Stimulated activated CD4-positive, alpha-beta T cell treated with anti-CD3 and anti-CD28 coated beads, Interleukin-4, amount 100 ng/mL, for 4 hours (primary cell): ENCODE measurements around the gene ADSS1.
A peak's percentile ranks its signal among the peaks of the same experiment; 100 is the strongest.
"Not testable (repeated sequence)": the region's sequence is repeated elsewhere in the genome, so short reads cannot be mapped to it uniquely, and the experiment has no call there.

Experiments
- DNase-seq, 2 experiments: peaks; one replicate each; pipeline ENCODE4 v3.0.0-alpha.2; 2020

The ADSS1 gene

DNA sequence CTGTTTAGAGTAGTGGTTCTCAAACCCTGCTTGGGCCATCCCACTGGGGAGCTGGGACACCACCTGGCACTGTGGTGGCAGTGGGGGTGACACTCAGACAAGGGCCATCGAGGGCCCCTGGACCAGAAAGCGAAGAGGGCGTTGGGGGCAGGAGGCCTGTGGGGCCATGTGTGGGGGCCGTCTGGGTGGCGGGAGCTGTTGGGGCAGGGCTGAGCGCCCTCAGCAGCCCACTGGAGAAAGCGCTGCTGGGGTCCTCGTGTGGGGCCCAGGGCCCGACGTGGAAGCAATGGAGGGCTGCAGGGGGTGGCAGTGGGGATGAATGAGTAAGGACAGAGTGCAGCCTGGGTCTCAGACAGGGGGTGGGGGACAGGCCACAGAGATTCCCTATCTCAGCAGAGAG, 5.9 kb upstream of the ADSS1 start:
- no peak for DNase-seq

DNA sequence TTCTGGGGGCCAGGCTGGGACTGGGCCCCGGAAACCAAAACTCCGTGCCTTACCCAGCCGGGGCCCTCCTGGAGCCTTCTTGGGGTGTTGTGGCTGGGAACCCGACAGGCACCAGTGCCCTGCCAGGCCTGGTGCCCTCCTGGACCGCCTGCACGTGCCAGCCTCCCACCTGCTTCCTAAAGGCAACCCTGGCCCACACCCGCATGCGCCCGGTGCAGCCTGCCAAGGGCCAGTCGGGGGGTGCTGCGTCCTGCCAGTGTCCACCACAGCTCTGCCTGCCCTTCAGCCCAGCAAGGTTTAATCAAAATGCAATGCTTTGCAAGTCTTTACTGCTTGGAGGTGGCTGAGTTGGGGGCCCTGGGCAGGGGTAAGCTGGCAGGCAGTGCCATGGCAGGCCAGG, 5.2 kb upstream of the ADSS1 start:
- no peak for DNase-seq

GRCh38 chr14:104719343-104719742, 4.7 kb upstream of the ADSS1 start:
- no peak for DNase-seq

DNA sequence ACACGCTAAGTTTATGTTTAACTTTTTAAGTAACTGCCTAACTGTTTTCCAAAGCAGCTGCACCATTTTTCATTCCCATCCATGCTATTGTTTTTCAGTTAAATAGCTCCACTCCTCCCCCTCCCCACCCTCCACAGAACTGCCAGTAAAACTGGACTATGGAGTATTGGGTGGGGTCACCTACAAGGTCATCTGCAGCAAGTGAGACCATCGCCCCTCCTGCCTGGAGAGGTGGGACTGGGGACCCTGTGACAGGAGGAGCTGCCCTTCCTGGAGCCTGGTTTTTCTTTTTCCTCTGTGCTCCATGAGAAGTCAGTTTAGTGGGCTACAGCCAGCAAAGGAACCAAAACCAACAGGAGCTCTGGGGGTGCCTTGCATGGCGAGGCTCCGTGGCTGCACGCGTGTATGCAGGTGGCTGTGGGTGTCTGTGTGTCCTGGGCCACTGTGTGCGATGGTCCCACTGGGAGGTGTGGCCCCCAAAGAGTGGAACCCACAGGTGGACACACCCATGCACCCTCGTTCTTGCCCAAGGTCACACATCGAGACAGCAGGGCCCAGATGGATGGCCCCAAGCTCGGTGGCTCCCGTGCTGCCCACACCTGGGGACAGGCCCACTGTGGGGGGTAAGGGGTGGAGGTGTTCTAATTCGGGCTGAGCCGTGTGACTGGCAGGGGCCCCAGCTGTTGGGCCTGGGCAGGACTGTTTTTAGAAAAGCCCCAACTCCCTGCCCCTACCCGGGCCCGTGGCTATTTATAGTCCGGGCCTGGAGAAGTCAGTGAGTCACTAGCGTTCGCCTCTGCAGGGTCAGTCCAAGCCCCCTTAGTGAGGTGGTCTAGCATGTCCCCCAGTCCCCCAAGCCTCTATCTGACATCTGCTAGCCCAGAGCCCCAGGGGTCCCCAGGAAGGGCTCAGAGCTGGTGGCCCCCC, 2.3 kb upstream of the ADSS1 start:
- DNase-seq = no peak

- no peak for DNase-seq
Measured at GRCh38 chr14:104722938-104723650, 935 bp upstream of the ADSS1 start.

- DNase-seq = peak in 1 of 2 experiments; percentile 37
Measured at GRCh38 chr14:104724407-104724980, 465 bp downstream of the ADSS1 start.

DNA sequence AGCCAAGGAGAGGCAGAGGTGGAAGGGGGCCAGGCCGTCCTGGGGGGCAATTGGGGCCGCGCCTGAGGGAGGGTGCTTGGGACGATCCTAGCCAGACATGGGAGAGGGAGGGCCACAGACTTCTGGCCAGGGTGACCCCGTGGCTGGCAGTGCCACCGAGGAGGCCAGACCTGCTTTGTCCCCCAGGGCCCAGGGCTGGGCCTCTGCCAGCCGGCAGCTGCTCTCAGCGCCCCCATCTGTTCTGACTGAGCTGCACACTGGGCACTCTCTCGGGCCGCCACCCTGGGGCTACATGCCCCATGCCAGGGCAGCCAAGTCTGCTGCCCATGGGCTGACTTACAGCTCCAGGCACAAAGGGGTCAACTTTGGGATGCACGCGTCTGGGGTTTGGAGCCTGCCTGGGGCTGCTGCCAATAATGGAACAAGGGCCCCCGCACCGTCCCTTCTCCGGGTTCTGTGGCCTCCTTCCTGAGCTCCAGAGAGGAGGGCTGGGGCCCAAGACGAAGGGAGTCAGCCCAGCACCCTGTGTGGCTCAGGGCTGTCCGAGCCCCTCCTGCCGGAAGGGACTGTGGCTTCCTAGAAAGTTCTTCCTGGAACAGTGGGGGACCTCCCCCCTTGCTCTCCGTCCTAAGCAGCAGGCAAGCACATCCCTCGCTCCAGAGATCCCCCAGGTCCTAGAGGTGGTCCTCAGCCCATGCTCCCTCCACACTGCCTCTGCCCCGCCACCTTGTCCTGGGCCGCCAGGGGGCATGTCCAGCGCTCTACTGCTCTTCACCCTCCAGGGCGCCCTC, 1.1 kb downstream of the ADSS1 start:
- DNase-seq = no peak

GRCh38 chr14:104725772-104726548, 1.9 kb downstream of the ADSS1 start:
- DNase-seq = no peak

DNA sequence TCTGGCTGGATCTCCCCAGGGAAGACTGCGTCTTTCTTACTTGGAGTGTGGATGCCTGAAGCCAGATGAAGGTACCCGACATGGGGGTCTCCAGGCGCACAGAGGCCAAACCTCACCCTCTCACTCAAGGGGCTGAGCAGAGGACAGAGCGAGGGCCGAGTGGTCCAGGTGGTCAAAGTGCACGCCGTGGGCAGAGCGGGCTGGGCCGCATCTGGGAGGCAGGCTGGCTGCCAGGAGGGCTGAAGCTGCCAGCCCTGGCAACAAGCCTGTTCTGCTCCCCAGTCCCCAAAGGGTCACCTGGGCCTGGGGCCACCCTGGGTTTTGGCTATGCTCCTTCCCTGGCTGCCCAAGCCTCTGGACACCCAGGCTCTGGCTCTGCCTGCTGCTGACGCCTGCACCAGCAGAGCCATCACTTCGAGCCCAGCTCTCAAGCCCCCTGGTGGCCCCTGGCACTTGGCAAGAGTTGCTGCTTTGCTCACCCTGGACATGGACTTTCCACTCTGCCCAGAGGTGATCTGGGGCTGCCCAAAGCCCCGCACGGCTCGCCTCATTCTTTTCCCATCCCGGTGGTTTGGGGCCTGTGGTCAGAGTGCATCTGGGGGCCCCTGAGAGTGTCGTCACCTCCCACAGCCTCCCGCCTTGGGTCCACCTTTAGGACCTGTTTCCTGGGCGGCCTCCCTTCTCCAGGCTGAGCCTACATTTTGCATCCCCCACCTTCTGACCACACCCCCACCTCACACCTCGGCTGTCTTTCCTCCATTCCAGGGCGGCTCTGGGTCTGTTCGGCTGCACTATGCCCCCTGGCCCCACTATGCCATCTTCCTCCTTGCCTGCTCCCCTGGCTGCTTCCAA, 2.8 kb downstream of the ADSS1 start:
- DNase-seq = no peak

DNA sequence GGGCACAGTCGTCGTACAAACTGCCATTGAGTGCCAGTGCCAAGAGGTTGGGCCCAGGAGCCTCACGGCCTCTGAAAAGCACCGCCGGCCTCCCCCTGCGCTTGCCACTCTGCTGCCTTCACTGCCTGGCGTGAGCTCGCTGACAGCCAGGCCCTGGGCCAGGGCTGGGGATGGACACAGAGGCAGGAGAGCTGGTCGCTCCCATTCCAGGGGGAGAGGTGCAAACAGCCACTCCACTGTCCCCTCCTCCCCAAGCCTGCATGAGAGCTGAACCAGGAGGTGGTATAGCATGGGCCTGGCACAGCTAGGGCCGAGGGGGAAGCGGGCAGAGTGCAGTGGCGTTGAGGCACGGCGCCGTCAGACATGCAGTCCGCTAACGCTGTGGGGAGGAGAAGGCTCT, 4.6 kb downstream of the ADSS1 start:
- DNase-seq = no peak

DNA sequence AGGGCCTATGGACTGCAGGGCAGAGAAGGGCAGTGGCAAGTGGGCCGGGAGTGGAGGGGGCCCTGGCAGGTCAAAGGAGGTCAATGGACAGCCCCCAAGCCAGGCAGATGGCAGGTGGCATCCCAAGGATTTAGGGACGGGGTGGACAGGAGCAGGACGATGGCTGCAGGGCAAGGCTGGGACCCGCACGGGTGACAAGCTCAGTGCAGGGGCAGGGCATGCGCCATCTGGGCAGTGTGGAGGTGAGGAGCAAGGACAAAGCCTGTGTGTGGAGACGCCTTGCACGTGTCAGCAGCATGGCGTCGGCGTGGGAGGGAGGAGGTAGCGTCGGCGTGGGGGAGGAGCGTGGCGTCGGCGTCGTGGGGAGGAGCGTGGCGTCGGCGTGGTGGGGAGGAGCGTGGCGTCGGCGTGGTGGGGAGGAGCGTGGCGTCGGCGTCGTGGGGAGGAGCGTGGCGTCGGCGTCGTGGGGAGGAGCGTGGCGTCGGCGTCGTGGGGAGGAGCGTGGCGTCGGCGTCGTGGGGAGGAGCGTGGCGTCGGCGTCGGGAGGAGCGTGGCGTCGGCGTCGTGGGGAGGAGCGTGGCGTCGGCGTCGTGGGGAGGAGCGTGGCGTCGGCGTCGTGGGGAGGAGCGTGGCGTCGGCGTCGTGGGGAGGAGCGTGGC, 5.3 kb downstream of the ADSS1 start:
- DNase-seq = not testable (repeated sequence)

DNA sequence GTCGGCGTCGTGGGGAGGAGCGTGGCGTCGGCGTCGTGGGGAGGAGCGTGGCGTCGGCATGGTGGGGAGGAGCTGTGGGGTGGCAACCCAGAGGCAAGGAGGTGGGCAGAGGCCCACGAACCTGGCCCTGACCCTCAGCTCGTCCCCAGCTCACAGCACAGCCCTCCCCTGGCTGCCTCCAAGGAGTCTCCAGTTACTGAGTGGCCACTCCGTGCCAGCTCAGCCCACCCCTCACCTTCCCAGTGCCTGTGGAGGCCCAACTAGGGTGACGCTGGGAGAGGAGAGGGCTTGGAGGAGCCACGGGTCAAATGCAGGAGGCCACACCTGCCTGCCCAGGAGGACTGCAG, 5.8 kb downstream of the ADSS1 start:
- DNase-seq = no peak

GRCh38 chr14:104730487-104730886, 6.5 kb downstream of the ADSS1 start:
- no peak for DNase-seq

- DNase-seq = no peak
Measured at GRCh38 chr14:104731320-104732294, 7.6 kb downstream of the ADSS1 start.

- no peak for DNase-seq
Measured at GRCh38 chr14:104732355-104732804, 8.4 kb downstream of the ADSS1 start.

DNA sequence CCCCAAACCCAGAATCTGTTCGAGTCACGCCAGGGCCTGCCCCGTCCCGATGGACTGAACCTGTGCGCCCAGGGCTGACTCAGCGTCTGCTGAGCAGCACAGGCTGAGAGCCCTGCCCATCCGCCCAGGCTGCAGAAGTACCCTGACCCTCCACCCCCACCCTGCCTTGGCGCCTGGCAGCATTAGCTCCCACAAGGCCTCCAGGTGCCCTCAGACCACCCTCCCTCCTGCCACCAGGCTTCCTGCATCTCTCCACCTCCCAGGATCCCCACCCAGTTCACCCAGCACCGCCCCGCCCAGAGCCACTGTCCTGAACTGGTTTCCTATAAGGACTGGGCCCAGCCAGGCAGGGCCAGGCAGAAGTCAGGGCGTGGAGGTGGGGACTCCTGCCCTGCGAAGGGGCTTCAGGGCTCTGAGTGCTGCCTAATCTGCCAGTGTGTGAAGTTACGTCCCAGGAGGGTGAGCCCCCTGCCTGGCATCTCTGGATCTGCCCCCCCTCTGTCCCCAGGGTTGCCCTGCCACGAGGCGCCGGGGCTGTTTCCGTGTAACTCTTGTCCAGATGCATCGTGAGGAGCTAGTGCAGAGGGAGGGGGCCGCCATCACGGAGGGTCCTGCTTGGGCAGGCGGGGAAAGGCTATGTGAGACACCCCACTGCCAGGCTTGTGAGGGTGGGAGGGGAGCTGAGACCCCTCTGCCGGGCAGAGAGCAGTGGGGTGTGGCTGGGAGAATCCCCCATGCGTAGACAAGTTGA, 9.1 kb downstream of the ADSS1 start:
- DNase-seq = no peak

GRCh38 chr14:104734051-104734587, 10.1 kb downstream of the ADSS1 start:
- DNase-seq = no peak

GRCh38 chr14:104734601-104734990, 10.6 kb downstream of the ADSS1 start:
- DNase-seq = no peak
